Subcutaneous adipose tissue (tissue), 4 donors: ENCODE measurements around the gene TRIP13. TPM values are rescaled to one million over a fixed set of nuclear protein-coding genes. Genes with fewer than 3 reads are reported as not detected.

Experiments used
- CTCF ChIP-seq: fragments of 450-650 bp; IDR thresholded peaks from one replicate; pipeline ENCODE4 v1.5.1; 2016; ENCODE audit warnings: low read depth, mild to moderate bottlenecking, control low read depth, antibody characterized with exemption, moderate library complexity
- total RNA-seq, 4 donors: library from RNA; depleted of rRNA; stranded (reverse); fragments of >200 nt; gene quantifications; one replicate each; pipeline ENCODE4 v1.1.0, GENCODE V29; 2016

TRIP13 gene
- total RNA-seq, 4 donors from 2014 or later, result 0.75 to 2.4 (median 1.5) TPM; not detected in 1

- TF ChIP-seq CTCF, result no peak
Measured at GRCh38 chr5:909994-910768, 17.5 kb downstream of the TRIP13 start.

GRCh38 chr5:910769-911160, 18.1 kb downstream of the TRIP13 start:
- no peak for TF ChIP-seq CTCF

- no peak for TF ChIP-seq CTCF
Measured at GRCh38 chr5:911601-912000, 18.9 kb downstream of the TRIP13 start.

- no peak for TF ChIP-seq CTCF
Measured at GRCh38 chr5:912280-913091, 19.8 kb downstream of the TRIP13 start.

- TF ChIP-seq CTCF, result no peak
Measured at GRCh38 chr5:914174-914573, 21.5 kb downstream of the TRIP13 start.

- no peak for TF ChIP-seq CTCF
Measured at GRCh38 chr5:914612-915011, 21.9 kb downstream of the TRIP13 start.

- TF ChIP-seq CTCF, result no peak
Measured at GRCh38 chr5:915946-916345, 23.3 kb downstream of the TRIP13 start.
